ENCODE data around the gene TNS2.

TNS2 gene

GRCh38 chr12:53049571-53050318 is at the start of gene TNS2:
Gene TNS2, plus strand, starts transcription at chr12:53050065. Its CDS starts 121 bp downstream, at chr12:53050186.
- Histone ChIP-seq H3K9ac (ENCODE audit: low read depth, low read length) (no peak within 1 kb of the TSS), H3K27ac (ENCODE audit: low read length) (no peak within 1 kb of the TSS), H4K20me1 (ENCODE audit: insufficient read depth, low read length) (no peaks in the 10 kb centered on the region), H3K36me3 (ENCODE audit: insufficient read depth, low read length) (no peaks in the 10 kb centered on the region), H3K27me3 (ENCODE audit: insufficient read depth, low read length, poor library complexity) (peaks cover 8% of the 10 kb centered on the region), H3K4me3 (ENCODE audit: low read depth in 1 of 2, low read length in 2 of 2) (no peak within 1 kb of the TSS), H3K4me1 (ENCODE audit: insufficient read depth, low read length) (peaks cover 18% of the 10 kb centered on the region), H3K79me2 (ENCODE audit: insufficient read depth, low read length) (no peaks in the 10 kb centered on the region), H3K4me2 (ENCODE audit: insufficient read depth, low read length) (no peak within 1 kb of the TSS), H3K9me3 (ENCODE audit: insufficient read depth, low read length, severe bottlenecking) (no peaks in the 10 kb centered on the region), H2AFZ (ENCODE audit: low read depth, low read length) (no peak within 1 kb of the TSS)
- TF ChIP-seq EZH2 (IDR thresholded peaks at IDR 0.05; ENCODE audit: borderline replicate concordance, low read depth, low read length, severe bottlenecking) (no peak), CTCF (IDR thresholded peaks at IDR 0.05; ENCODE audit: borderline replicate concordance, extremely low read depth, low read length, poor library complexity, severe bottlenecking) (no peak)
- ATAC-seq (ENCODE audit: insufficient read depth, low read depth), result no peak
- DNase-seq, result no peak

GRCh38 chr12:53004178-53004577 is 45.7 kb upstream of the TNS2 start:
- peaks cover 27% of the 10 kb centered on the region for H4K20me1 ChIP-seq (ENCODE audit: insufficient read depth, low read length)
- no peak overlapping the region for H3K9ac ChIP-seq (ENCODE audit: low read depth, low read length)
- H2AFZ ChIP-seq (ENCODE audit: low read depth, low read length), result peak overlapping the region; percentile 37; the same call in 1 of the 2 replicates
- peaks cover 18% of the 10 kb centered on the region for H3K36me3 ChIP-seq (ENCODE audit: insufficient read depth, low read length)
- H3K4me2 ChIP-seq (ENCODE audit: insufficient read depth, low read length), result 0 out of 2 replicates have a peak overlapping the region, but pooled peaks have one; percentile 72
- no peaks in the 10 kb centered on the region for H3K9me3 ChIP-seq (ENCODE audit: insufficient read depth, low read length, severe bottlenecking)
- no peaks in the 10 kb centered on the region for H3K27me3 ChIP-seq (ENCODE audit: insufficient read depth, low read length, poor library complexity)
- no peak overlapping the region for H3K4me3 ChIP-seq (ENCODE audit: low read depth in 1 of 2, low read length in 2 of 2)
- DNase-seq, result no peak
- H3K4me1 ChIP-seq (ENCODE audit: insufficient read depth, low read length), result peaks cover 34% of the 10 kb centered on the region
- H3K79me2 ChIP-seq (ENCODE audit: insufficient read depth, low read length), result peaks cover 34% of the 10 kb centered on the region
- ATAC-seq (ENCODE audit: insufficient read depth, low read depth), result no peak
- TF ChIP-seq EZH2 (IDR thresholded peaks at IDR 0.05; ENCODE audit: borderline replicate concordance, low read depth, low read length, severe bottlenecking), result no peak
- no peak for TF ChIP-seq CTCF (IDR thresholded peaks at IDR 0.05; ENCODE audit: borderline replicate concordance, extremely low read depth, low read length, poor library complexity, severe bottlenecking)
- no peak overlapping the region for H3K27ac ChIP-seq (ENCODE audit: low read length)

GRCh38 chr12:53004582-53004981 is 45.3 kb upstream of the TNS2 start:
- DNase-seq (no peak), ATAC-seq (ENCODE audit: insufficient read depth, low read depth) (no peak)
- peak overlapping the region in 1 of 2 experiments; percentile 88; a peak in 2 of 4 replicates for H3K4me3 ChIP-seq (ENCODE audit: low read depth in 1 of 2, low read length in 2 of 2)
- peaks cover 38% of the 10 kb centered on the region for H3K4me1 ChIP-seq (ENCODE audit: insufficient read depth, low read length)
- H3K36me3 ChIP-seq (ENCODE audit: insufficient read depth, low read length), result peaks cover 22% of the 10 kb centered on the region
- no peak for TF ChIP-seq EZH2 (IDR thresholded peaks at IDR 0.05; ENCODE audit: borderline replicate concordance, low read depth, low read length, severe bottlenecking)
- H3K27ac ChIP-seq (ENCODE audit: low read length), result no peak overlapping the region
- peak overlapping the region; percentile 72 for H3K4me2 ChIP-seq (ENCODE audit: insufficient read depth, low read length)
- peaks cover 38% of the 10 kb centered on the region for H3K79me2 ChIP-seq (ENCODE audit: insufficient read depth, low read length)
- no peaks in the 10 kb centered on the region for H3K9me3 ChIP-seq (ENCODE audit: insufficient read depth, low read length, severe bottlenecking)
- no peak overlapping the region for H3K9ac ChIP-seq (ENCODE audit: low read depth, low read length)
- peaks cover 31% of the 10 kb centered on the region for H4K20me1 ChIP-seq (ENCODE audit: insufficient read depth, low read length)
- no peaks in the 10 kb centered on the region for H3K27me3 ChIP-seq (ENCODE audit: insufficient read depth, low read length, poor library complexity)
- H2AFZ ChIP-seq (ENCODE audit: low read depth, low read length), result no peak overlapping the region

GRCh38 chr12:53005215-53005985 is 44.5 kb upstream of the TNS2 start:
- no peak for DNase-seq

More at GRCh38 chr12:53005215-53005985, 44.5 kb upstream of the TNS2 start:
- peak overlapping the region; percentile 49 to 88; a peak in 3 of 4 replicates for H3K4me3 ChIP-seq (ENCODE audit: low read depth in 1 of 2, low read length in 2 of 2)
- peak overlapping the region; percentile 74 for H3K27ac ChIP-seq (ENCODE audit: low read length)
- peaks cover 46% of the 10 kb centered on the region for H3K79me2 ChIP-seq (ENCODE audit: insufficient read depth, low read length)
- TF ChIP-seq EZH2 (IDR thresholded peaks at IDR 0.05; ENCODE audit: borderline replicate concordance, low read depth, low read length, severe bottlenecking) (no peak), CTCF (IDR thresholded peaks at IDR 0.05; ENCODE audit: borderline replicate concordance, extremely low read depth, low read length, poor library complexity, severe bottlenecking) (no peak)
- ATAC-seq (ENCODE audit: insufficient read depth, low read depth), result no peak; the same call in 2 of the 3 replicates
- H2AFZ ChIP-seq (ENCODE audit: low read depth, low read length), result peak overlapping the region; percentile 73
- H3K9me3 ChIP-seq (ENCODE audit: insufficient read depth, low read length, severe bottlenecking), result no peaks in the 10 kb centered on the region
- peak overlapping the region; percentile 92 for H3K9ac ChIP-seq (ENCODE audit: low read depth, low read length)
- peaks cover 30% of the 10 kb centered on the region for H3K36me3 ChIP-seq (ENCODE audit: insufficient read depth, low read length)
- H3K27me3 ChIP-seq (ENCODE audit: insufficient read depth, low read length, poor library complexity), result no peaks in the 10 kb centered on the region
- H3K4me1 ChIP-seq (ENCODE audit: insufficient read depth, low read length), result peaks cover 46% of the 10 kb centered on the region
- peak overlapping the region; percentile 72 for H3K4me2 ChIP-seq (ENCODE audit: insufficient read depth, low read length)
- H4K20me1 ChIP-seq (ENCODE audit: insufficient read depth, low read length), result peaks cover 39% of the 10 kb centered on the region

Data from DND-41 (cell line).